ENCODE results near the gene SLC16A8. TPM values are rescaled to one million over a fixed set of nuclear protein-coding genes. Genes with fewer than 3 reads are reported as not detected.

Gene SLC16A8
- total and polyA plus RNA-seq, 12 donors, result 0.30 to 1.3 (median 0.53) TPM; not detected in 4

GRCh38 chr22:38073150-38074130, 10.5 kb downstream of the SLC16A8 start:
- Histone ChIP-seq H3K27me3 (no peaks in the 10 kb centered on the region), H3K9me3 (replicated peaks in 1 of 3) (no peaks in the 10 kb centered on the region), H3K36me3 (replicated peaks in 1 of 2) (peaks cover 0 to 44% of the 10 kb centered on the region in 2 donors), H3K27ac (no peak overlapping the region), H3K4me1 (replicated peaks in 1 of 2) (no peaks in the 10 kb centered on the region), H3K4me3 (no peak overlapping the region)
- no peak for TF ChIP-seq CTCF (IDR thresholded peaks at IDR 0.05)
- TF ChIP-seq POLR2A (IDR thresholded peaks at IDR 0.05), result no peak
- WGBS, 4 donors, result 95 to 96% (median 96%) methylated on average over 21 to 28 of the region's 28 CpGs
- no peak for DNase-seq
- intact Hi-C loops (cut with DNase I), result no loop called here

GRCh38 chr22:38072322-38073149, 11.4 kb downstream of the SLC16A8 start:
- no peak overlapping the region for H3K4me3 ChIP-seq
- DNase-seq, result peak in 2 of 7 donors; percentile 36 to 58
- TF ChIP-seq CTCF (IDR thresholded peaks at IDR 0.05) (no peak), POLR2A (IDR thresholded peaks at IDR 0.05) (no peak)
- H3K9me3 ChIP-seq (replicated peaks in 1 of 3), result no peaks in the 10 kb centered on the region
- intact Hi-C loops (cut with DNase I), result no loop called here
- H3K27me3 ChIP-seq, result no peaks in the 10 kb centered on the region
- no peaks in the 10 kb centered on the region for H3K4me1 ChIP-seq (replicated peaks in 1 of 2)
- no peak overlapping the region for H3K27ac ChIP-seq
- H3K36me3 ChIP-seq (replicated peaks in 1 of 2), result peaks cover 0 to 49% of the 10 kb centered on the region in 2 donors
- 88 to 91% (median 90%) methylated on average over 21 to 25 of the region's 25 CpGs for WGBS, 4 donors

- H3K27ac ChIP-seq, result no peak overlapping the region
- H3K4me1 ChIP-seq (replicated peaks in 1 of 2), result no peaks in the 10 kb centered on the region
- 83 to 95% (median 93%) methylated on average over 5 to 22 of the region's 22 CpGs for WGBS, 4 donors
- DNase-seq, result no peak
- H3K36me3 ChIP-seq (replicated peaks in 1 of 2), result peaks cover 0 to 50% of the 10 kb centered on the region in 2 donors
- intact Hi-C loops (cut with DNase I), result no loop called here
- no peaks in the 10 kb centered on the region for H3K9me3 ChIP-seq (replicated peaks in 1 of 3)
- TF ChIP-seq POLR2A (IDR thresholded peaks at IDR 0.05), result no peak
- TF ChIP-seq CTCF (IDR thresholded peaks at IDR 0.05), result no peak
- no peak overlapping the region for H3K4me3 ChIP-seq
- no peaks in the 10 kb centered on the region for H3K27me3 ChIP-seq
Observed at GRCh38 chr22:38071421-38072321, 12.3 kb downstream of the SLC16A8 start.

Measured in adrenal gland (tissue), 12 donors.